PC-9 (cell line): ENCODE measurements around the gene WDR7.

Experiments used
- EZH2 ChIP-seq: fragments of 200-600 bp; sonication (generic); IDR thresholded peaks from 2 replicates; pipeline ENCODE4 v1.8.0; 2017; ENCODE audit warnings: antibody characterized with exemption, low read depth
- TF ChIP-seq, protein P1 (sequence below): fragments of 200-600 bp; sonication (generic); conservative IDR thresholded peaks from 2 replicates; pipeline ENCODE4 v1.6.1; 2017; ENCODE audit warnings: mixed run types, antibody characterized with exemption, mild to moderate bottlenecking, moderate library complexity

DNA sequence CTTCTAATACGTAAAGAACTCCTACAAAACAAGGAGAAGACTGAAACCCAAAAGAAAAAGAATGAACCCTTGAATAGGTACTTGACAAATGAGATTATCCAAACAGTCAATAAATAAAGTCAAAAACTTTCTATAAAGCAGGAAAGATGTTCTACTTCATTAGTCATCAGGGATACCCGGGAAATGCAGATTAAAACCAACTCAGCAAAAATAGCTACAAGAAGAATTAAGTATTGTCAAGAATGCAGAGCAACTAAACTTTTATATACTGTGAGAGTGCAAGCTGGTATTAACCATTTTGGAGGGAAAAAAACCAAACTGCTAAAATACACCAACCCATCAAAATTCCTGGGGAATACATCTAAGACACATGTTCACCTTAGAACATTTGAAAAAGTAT lies 23.2 kb upstream of the WDR7 start:
- TF ChIP-seq, protein P1, sequence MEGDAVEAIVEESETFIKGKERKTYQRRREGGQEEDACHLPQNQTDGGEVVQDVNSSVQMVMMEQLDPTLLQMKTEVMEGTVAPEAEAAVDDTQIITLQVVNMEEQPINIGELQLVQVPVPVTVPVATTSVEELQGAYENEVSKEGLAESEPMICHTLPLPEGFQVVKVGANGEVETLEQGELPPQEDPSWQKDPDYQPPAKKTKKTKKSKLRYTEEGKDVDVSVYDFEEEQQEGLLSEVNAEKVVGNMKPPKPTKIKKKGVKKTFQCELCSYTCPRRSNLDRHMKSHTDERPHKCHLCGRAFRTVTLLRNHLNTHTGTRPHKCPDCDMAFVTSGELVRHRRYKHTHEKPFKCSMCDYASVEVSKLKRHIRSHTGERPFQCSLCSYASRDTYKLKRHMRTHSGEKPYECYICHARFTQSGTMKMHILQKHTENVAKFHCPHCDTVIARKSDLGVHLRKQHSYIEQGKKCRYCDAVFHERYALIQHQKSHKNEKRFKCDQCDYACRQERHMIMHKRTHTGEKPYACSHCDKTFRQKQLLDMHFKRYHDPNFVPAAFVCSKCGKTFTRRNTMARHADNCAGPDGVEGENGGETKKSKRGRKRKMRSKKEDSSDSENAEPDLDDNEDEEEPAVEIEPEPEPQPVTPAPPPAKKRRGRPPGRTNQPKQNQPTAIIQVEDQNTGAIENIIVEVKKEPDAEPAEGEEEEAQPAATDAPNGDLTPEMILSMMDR, result no peak
- TF ChIP-seq EZH2, result no peak
